NCI-H2227 treated with DMSO at 0.1 percent for 48 hours (cell line): ENCODE data around the gene PKLR.

Experiments
- DNase-seq: peaks from one replicate; lab custom pipeline; 2025; lab: John Stamatoyannopoulos, UW

The PKLR gene

GRCh38 chr1:155285063-155285462 lies 16.2 kb downstream of the PKLR start:
- no peak for DNase-seq

- DNase-seq = no peak
These were observed 16.8 kb downstream of the PKLR start for GRCh38 chr1:155284476-155284875.

- no peak for DNase-seq
These were observed 18.6 kb downstream of the PKLR start for GRCh38 chr1:155282488-155283091.

GRCh38 chr1:155279268-155279667 lies 22.0 kb downstream of the PKLR start:
- DNase-seq = no peak

DNA sequence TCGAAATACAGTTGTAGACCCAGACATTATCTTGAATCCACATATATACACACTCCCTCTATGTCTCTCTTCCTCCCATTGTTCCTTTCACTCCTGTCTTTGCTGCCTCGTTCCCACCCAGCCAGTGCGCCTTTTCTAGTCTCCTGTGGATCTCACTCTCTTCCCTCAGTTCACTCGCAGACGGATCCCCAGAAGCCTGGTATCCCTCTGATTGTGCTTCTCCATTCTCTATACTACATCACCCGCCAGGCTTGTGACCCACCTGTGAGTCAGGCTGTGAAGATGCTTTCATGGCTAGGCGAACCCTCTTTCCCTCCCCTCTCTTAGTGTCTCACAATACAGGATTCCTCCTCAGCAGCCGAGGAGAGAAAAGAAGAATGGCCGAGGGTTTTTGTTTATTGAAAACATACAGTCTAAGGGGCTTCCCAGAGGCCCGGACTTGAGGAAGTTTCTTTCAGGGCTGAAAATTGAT lies 22.5 kb downstream of the PKLR start:
- DNase-seq = no peak

- DNase-seq = peak; percentile 61
These were observed 23.1 kb downstream of the PKLR start for GRCh38 chr1:155277902-155278688.

GRCh38 chr1:155277070-155277901 lies 24.0 kb downstream of the PKLR start, which contains the start of gene HCN3:
TSS of gene HCN3 (plus strand) at chr1:155277463. CDS start at chr1:155277591, 128 bp downstream.
- peak; percentile 98 for DNase-seq

- DNase-seq = peak; percentile 95
These were observed 27.6 kb downstream of the PKLR start, which contains the start of gene CLK2 for GRCh38 chr1:155273343-155274245. TSS of gene CLK2 (minus strand) at chr1:155273504. CDS start at chr1:155270977, 2,527 bp downstream.

DNA sequence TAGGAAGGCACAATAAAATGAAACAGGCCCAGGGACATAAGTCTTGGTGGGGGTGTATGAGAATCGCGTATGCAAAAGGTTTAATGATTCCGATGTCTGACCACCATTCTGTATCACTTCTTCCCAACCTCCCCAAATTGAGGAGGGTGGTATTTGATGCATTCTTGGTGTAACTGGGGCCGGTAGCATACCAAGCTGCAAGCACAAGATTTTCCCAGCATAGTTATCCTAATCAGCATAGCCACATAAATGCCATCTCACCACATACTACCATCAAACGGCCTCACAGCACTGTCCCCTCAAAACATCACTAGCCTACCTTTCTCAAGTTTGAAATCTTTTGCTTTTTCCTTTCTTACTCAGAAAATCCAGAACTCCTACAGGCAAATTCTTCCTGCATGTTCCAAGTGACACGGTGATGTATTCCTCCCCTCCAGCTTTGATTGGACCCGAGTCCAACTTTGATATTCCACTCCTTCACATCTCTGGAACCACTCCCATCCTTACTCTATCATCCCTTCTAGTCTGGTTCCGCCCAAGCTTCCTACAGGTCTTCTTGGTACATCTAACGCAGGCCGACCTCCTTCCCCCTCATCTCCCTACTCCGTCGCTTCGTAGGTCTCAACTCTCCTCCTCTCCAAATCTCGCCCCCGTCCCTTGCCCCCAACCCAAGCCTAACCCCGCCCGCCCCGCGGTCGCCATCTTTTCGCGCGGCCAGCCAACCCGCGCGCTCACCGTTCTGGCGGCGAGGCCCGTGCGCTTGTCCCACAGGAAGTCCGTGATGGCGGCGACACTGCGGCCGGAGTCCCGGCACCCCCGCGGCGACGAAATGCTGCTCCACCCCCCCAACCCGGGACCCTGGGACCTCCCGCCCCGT lies 28.5 kb downstream of the PKLR start:
- peak; percentile 85 for DNase-seq

DNA sequence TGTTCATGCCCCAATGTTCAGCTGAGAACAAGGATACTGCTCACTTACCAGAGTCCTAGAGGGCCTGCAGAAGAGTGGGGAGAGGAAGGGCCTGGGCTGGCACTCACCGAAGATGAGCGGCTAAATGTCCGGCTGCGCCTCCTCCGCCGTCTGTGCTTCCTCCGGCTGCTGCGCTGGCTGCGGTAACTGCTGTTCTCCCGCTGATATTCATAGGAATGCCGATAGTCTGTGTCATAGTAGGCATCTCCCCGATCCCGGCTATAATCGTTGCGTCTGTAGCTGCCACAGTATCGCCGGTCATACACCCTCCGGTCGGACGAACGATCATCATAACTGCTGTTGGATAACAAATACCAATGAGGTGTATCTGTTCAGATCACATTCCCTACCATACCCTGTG lies 31.9 kb downstream of the PKLR start:
- no peak for DNase-seq

GRCh38 chr1:155268630-155269029 lies 32.6 kb downstream of the PKLR start:
- no peak for DNase-seq

GRCh38 chr1:155267373-155267772 lies 33.9 kb downstream of the PKLR start:
- DNase-seq = no peak

- no peak for DNase-seq
These were observed 34.7 kb downstream of the PKLR start for GRCh38 chr1:155266553-155266952.

GRCh38 chr1:155263067-155263466 lies 38.2 kb downstream of the PKLR start:
- no peak for DNase-seq

DNA sequence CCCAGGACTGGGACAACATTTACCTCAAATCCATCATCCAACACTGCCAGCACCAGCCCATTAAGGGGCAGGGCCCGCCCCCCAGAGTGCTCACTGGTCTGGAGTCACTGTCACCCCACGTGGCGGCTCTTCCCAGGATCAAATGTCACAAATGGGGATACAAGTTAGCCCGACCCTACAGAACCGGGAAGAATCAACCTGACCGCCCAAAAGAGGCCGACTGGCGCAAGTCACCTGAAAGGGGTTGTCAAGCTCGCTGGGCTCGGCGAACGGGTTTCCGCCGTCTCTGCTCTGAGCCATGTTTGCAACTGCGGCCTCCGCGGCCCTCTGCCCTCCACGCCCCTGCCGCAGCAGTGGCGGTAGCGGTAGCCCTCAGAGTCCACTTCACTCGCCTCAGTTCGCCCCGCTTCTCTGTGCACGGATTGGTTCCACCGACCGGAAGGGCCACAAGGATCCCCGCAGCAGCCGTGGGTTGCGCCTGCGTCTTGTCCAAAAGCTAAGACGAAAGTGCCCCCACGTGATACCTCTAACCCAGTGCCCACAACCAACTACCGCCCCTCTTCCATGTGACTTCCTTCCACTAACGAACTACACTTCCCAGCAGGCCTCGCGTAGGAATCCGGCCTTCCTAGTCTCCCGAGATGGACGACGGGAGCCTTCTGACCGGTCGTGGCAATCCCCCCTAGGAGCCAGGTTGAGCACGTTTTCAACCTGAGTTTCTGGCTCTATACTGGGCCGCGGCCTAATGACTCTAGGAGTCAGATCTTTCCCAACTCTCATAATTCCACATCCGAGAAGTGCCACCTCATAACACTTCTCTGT lies 39.2 kb downstream of the PKLR start, which contains the start of gene SCAMP3:
TSS of gene SCAMP3 (minus strand) at position 509 of the 822 bp plus-strand sequence. CDS start at position 300, 209 bp downstream.
- DNase-seq = peak; percentile 98

DNA sequence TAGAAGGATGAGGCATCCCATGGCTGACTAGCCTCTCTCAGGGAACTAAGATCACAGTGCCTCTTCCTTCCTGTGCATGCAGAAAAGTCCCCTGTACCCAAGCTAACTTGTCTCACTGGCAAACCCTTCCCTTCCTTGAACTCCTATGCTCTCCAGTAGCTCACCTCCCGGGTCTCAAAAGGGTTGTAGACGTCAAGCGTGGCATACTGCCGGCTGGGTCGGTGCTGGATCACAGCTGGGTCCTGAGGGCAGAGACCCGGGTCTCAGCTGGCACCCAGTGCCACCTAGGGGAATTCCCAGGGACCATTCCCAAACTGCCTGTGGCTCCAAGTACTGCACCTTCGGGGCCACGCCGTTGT lies 39.8 kb downstream of the PKLR start:
- DNase-seq = no peak

DNA sequence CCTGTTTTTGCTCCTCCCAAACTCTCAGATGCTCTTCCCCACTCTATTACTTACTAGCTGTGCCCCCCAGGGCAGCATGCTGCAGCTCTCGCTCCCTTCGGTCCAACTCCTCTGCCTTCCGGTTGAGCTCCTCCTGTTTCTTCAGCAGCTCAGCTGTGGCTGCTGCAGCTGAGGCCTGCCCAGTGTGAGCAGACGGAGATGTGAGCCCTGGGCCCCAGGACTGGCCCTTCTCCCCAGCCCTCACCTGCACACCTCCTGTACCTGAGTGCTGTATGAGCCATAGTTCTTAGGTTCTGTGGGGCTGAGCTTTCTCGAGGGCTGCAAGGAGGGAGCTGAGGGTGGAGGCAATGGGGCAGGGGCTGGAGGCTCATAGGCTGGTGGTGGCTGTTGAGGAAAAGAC lies 41.0 kb downstream of the PKLR start:
- no peak for DNase-seq

GRCh38 chr1:155256058-155256852 lies 45.0 kb downstream of the PKLR start:
- DNase-seq = no peak
